ENCODE results near the gene MIAT. TPM values are rescaled to one million over a fixed set of nuclear protein-coding genes. Genes with fewer than 3 reads are reported as not detected.
A peak's percentile ranks its signal among the peaks of the same experiment; 100 is the strongest.

Gene MIAT
- total and polyA plus RNA-seq, 2 donors (not counting 3 experiments of a cell fraction or from before 2014, with no cell fraction given): 0.03 to 0.80 TPM

DNA sequence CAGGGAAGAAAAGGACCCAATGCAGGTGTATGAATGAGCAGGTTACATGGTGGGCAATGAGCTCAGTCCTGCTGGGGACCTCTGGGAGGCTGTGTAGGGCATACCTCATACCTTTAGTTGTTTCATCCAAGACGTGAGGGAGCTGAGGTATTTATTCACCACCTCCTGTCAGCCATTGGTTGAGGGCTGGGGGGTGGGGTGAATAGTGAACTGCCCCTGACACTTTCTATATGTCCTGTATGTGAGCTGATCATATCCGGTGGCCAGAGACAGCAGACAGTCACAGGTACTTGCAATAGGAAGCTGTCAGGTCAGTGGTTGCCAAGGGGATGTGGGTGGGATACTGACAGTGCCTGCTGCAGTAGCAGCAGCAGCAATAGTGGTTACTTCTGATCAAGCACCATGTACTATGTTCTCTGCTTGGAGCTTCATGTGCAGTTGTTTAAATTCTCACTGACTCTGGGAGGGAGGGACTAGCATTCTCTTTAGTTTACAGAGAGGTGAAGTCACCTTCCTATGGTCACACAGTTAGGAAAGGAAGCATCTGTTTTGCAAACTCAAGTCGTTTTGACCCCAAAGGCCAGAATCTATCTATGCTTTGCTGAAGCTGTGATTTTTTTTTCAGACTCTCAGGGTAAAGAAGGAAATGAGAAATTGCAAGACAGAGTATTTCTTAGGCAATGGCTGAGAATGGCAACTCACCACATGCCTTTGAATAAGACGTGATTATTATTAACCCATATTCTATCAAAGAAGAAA is 54.0 kb downstream of the MIAT start:
- peak; percentile 86 for FAIRE-seq
- intact Hi-C loops (cut with micrococcal nuclease): no loop called here

DNA sequence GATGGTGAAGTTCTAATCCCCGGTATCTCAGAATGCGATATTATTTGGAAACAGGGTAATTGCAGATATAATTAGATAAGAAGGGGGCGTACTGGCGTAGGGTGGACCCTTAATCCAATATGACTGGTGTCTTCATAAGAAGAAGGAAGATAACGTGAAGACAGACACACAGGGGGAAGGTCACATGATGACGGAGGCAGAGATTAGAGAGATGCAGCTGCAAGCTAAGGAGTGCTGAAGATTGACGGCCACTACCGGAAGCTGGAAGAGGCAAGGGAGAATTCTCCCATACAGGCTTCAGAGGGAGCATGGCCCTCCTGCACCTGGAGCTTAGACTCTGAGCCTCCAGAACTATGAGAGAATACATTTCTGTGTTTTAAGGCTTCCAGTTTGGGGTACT is 54.8 kb downstream of the MIAT start:
- dilution Hi-C loops (cut with MboI; ENCODE audit: extremely low pct_ligation_motif_present, low sequenced_read_pairs): no loop called here
- BruUV-seq (replicated peaks): no TSS peak
- Histone ChIP-seq H3K9me1 (replicated peaks; ENCODE audit: control insufficient read depth, extremely low read depth, insufficient read depth, low read length) (no peaks in the 10 kb centered on the region), H2AFZ (ENCODE audit: low read depth, low read length) (no peak overlapping the region), H3K27ac (ENCODE audit: insufficient read depth, low read depth, low read length) (peak overlapping the region; percentile 72), H3K36me3 (ENCODE audit: control insufficient read depth in 2 of 2, extremely low read depth in 1 of 2, insufficient read depth in 2 of 2, low read length in 2 of 2) (no peaks in the 10 kb centered on the region), H3K9ac (replicated peaks; ENCODE audit: extremely low read depth, insufficient read depth, low read length) (no peak overlapping the region), H3K4me3 (replicated peaks in 1 of 3; ENCODE audit: insufficient read depth in 1 of 3, low read depth in 1 of 3, low read length in 3 of 3) (no peak overlapping the region), H3K4me1 (ENCODE audit: control insufficient read depth, extremely low read depth, insufficient read depth, low read length) (peaks cover 34% of the 10 kb centered on the region), H3K9me3 (replicated peaks; ENCODE audit: control insufficient read depth, insufficient read depth, low read length) (no peaks in the 10 kb centered on the region), H4K20me1 (replicated peaks; ENCODE audit: control insufficient read depth, extremely low read depth, insufficient read depth, low read length) (no peaks in the 10 kb centered on the region), H3K79me2 (ENCODE audit: control insufficient read depth, insufficient read depth, low read length) (no peaks in the 10 kb centered on the region), H3K27me3 (ENCODE audit: control insufficient read depth in 2 of 2, insufficient read depth in 2 of 2, low read length in 2 of 2) (no peaks in the 10 kb centered on the region), H3K4me2 (ENCODE audit: insufficient read depth, low read length) (no peak overlapping the region)
- ChIA-PET POLR2A (no interaction called here), CTCF (interaction anchor here (0.6 to 1.4 kb wide), 3 partner anchors 8 to 33 kb away, joined by 3 to 8 read pairs (median 5); no protein-coding TSS in a partner anchor)
- FAIRE-seq (no peak), DNase-seq (ENCODE audit: low read depth, low spot score) (no peak)
- intact Hi-C loops (cut with micrococcal nuclease): no loop called here
- TF ChIP-seq FOS (IDR thresholded peaks at IDR 0.05; ENCODE audit: borderline replicate concordance, insufficient read depth, low read length): no peak
- no peak for TF ChIP-seq GATA2 (IDR thresholded peaks at IDR 0.05; ENCODE audit: insufficient read depth, insufficient read length, low read depth, low read length)
- no peak for TF ChIP-seq POLR2A (IDR thresholded peaks at IDR 0.05; ENCODE audit: low read depth, low read length)
- TF ChIP-seq MYC (IDR thresholded peaks at IDR 0.05; ENCODE audit: low read depth, low read length): no peak
- no peak for TF ChIP-seq POLR2AphosphoS5 (IDR thresholded peaks at IDR 0.05; ENCODE audit: insufficient read depth, low read depth, low read length)
- no peak for TF ChIP-seq EZH2 (IDR thresholded peaks at IDR 0.05; ENCODE audit: borderline replicate concordance, low read depth, low read length, severe bottlenecking)
- no peak for TF ChIP-seq JUN (IDR thresholded peaks at IDR 0.05; ENCODE audit: borderline replicate concordance, insufficient read depth, insufficient read length, low read depth)
- TF ChIP-seq, protein P1, sequence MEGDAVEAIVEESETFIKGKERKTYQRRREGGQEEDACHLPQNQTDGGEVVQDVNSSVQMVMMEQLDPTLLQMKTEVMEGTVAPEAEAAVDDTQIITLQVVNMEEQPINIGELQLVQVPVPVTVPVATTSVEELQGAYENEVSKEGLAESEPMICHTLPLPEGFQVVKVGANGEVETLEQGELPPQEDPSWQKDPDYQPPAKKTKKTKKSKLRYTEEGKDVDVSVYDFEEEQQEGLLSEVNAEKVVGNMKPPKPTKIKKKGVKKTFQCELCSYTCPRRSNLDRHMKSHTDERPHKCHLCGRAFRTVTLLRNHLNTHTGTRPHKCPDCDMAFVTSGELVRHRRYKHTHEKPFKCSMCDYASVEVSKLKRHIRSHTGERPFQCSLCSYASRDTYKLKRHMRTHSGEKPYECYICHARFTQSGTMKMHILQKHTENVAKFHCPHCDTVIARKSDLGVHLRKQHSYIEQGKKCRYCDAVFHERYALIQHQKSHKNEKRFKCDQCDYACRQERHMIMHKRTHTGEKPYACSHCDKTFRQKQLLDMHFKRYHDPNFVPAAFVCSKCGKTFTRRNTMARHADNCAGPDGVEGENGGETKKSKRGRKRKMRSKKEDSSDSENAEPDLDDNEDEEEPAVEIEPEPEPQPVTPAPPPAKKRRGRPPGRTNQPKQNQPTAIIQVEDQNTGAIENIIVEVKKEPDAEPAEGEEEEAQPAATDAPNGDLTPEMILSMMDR (IDR thresholded peaks at IDR 0.05; ENCODE audit: extremely low read depth in 1 of 2, insufficient read depth in 1 of 2, low read depth in 1 of 2, low read length in 2 of 2): no peak
- TF ChIP-seq, protein P2, sequence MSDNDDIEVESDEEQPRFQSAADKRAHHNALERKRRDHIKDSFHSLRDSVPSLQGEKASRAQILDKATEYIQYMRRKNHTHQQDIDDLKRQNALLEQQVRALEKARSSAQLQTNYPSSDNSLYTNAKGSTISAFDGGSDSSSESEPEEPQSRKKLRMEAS (IDR thresholded peaks at IDR 0.05; ENCODE audit: insufficient read depth, insufficient read length): no peak

More for the DNA sequence above, 54.0 kb downstream of the MIAT start:
- Histone ChIP-seq H2AFZ (ENCODE audit: low read depth, low read length) (no peak overlapping the region), H3K9me1 (replicated peaks; ENCODE audit: control insufficient read depth, extremely low read depth, insufficient read depth, low read length) (no peaks in the 10 kb centered on the region), H3K27ac (ENCODE audit: insufficient read depth, low read depth, low read length) (peak overlapping the region; percentile 72), H3K9ac (replicated peaks; ENCODE audit: extremely low read depth, insufficient read depth, low read length) (no peak overlapping the region), H3K4me1 (ENCODE audit: control insufficient read depth, extremely low read depth, insufficient read depth, low read length) (peaks cover 34% of the 10 kb centered on the region), H3K27me3 (ENCODE audit: control insufficient read depth in 2 of 2, insufficient read depth in 2 of 2, low read length in 2 of 2) (no peaks in the 10 kb centered on the region), H3K36me3 (ENCODE audit: control insufficient read depth in 2 of 2, extremely low read depth in 1 of 2, insufficient read depth in 2 of 2, low read length in 2 of 2) (no peaks in the 10 kb centered on the region), H4K20me1 (replicated peaks; ENCODE audit: control insufficient read depth, extremely low read depth, insufficient read depth, low read length) (no peaks in the 10 kb centered on the region), H3K9me3 (replicated peaks; ENCODE audit: control insufficient read depth, insufficient read depth, low read length) (no peaks in the 10 kb centered on the region), H3K4me3 (replicated peaks in 1 of 3; ENCODE audit: insufficient read depth in 1 of 3, low read depth in 1 of 3, low read length in 3 of 3) (no peak overlapping the region), H3K4me2 (ENCODE audit: insufficient read depth, low read length) (no peak overlapping the region), H3K79me2 (ENCODE audit: control insufficient read depth, insufficient read depth, low read length) (no peaks in the 10 kb centered on the region)
- no TSS peak for BruUV-seq (replicated peaks)
- POLR2A ChIA-PET: no interaction called here
- dilution Hi-C loops (cut with MboI; ENCODE audit: extremely low pct_ligation_motif_present, low sequenced_read_pairs): no loop called here
- CTCF ChIA-PET: interaction anchor here (0.6 to 1.4 kb wide), 9 partner anchors 9 to 694 kb away, joined by 3 to 8 read pairs (median 5); no protein-coding TSS in a partner anchor
- TF ChIP-seq POLR2A (IDR thresholded peaks at IDR 0.05; ENCODE audit: low read depth, low read length): no peak
- peak; percentile 39 for TF ChIP-seq JUN (IDR thresholded peaks at IDR 0.05; ENCODE audit: borderline replicate concordance, insufficient read depth, insufficient read length, low read depth)
- DNase-seq (ENCODE audit: low read depth, low spot score): peak; percentile 89
